ENCODE measurements around the gene CAB39. TPM values are rescaled to one million over a fixed set of nuclear protein-coding genes. Genes with fewer than 3 reads are reported as not detected.

CAB39 gene
- total RNA-seq, 1 experiment from 2014 or later = 39.9 TPM

GRCh38 chr2:230862292-230862691 lies 149.7 kb downstream of the CAB39 start:
- ChIA-PET CTCF (no interaction called here), POLR2A (no interaction called here)
- no peak overlapping the region for H3K27ac ChIP-seq (ENCODE audit: low read length)
- intact Hi-C loops (cut with micrococcal nuclease; ENCODE audit: unreplicated experiment) = no loop called here
- H3K36me3 ChIP-seq (ENCODE audit: control insufficient read depth, insufficient read depth, low read length) = peaks cover 3% of the 10 kb centered on the region; the same call in 1 of the 2 replicates
- peaks cover 18% of the 10 kb centered on the region for H3K4me1 ChIP-seq (ENCODE audit: control insufficient read depth, insufficient read depth, low read length)
- TF ChIP-seq REST (IDR thresholded peaks at IDR 0.05; ENCODE audit: insufficient read depth in 1 of 2, low read depth in 2 of 2, low read length in 1 of 2) (no peak), SIN3A (IDR thresholded peaks at IDR 0.05; ENCODE audit: borderline replicate concordance, insufficient read depth, low read depth, low read length) (no peak), POLR2AphosphoS5 (IDR thresholded peaks at IDR 0.05; ENCODE audit: low read depth, low read length) (no peak), CTCF (IDR thresholded peaks at IDR 0.05) (no peak)
- peaks cover 7% of the 10 kb centered on the region for H3K27me3 ChIP-seq (ENCODE audit: control insufficient read depth, insufficient read depth, low read length)
- DNase-seq (ENCODE audit: low read depth, low spot score) = no peak
- H3K9me3 ChIP-seq (ENCODE audit: control insufficient read depth, insufficient read depth, low read depth, low read length) = no peaks in the 10 kb centered on the region
- ATAC-seq = no peak
- no peak overlapping the region for H3K4me3 ChIP-seq (ENCODE audit: low read depth in 2 of 2, low read length in 2 of 2)
- in situ Hi-C loops (cut with HindIII; ENCODE audit: low pct_unique_long_range_greater_than_20kb, low sequenced_read_pairs) = no loop called here
- BruUV-seq (replicated peaks) = no TSS peak

GRCh38 chr2:230863031-230863430 lies 150.4 kb downstream of the CAB39 start:
- no peak overlapping the region for H3K27ac ChIP-seq (ENCODE audit: low read length)
- intact Hi-C loops (cut with micrococcal nuclease; ENCODE audit: unreplicated experiment) (no loop called here), in situ Hi-C loops (cut with HindIII; ENCODE audit: low pct_unique_long_range_greater_than_20kb, low sequenced_read_pairs) (no loop called here)
- peaks cover 3% of the 10 kb centered on the region; the same call in 1 of the 2 replicates for H3K36me3 ChIP-seq (ENCODE audit: control insufficient read depth, insufficient read depth, low read length)
- H3K27me3 ChIP-seq (ENCODE audit: control insufficient read depth, insufficient read depth, low read length) = peaks cover 7% of the 10 kb centered on the region
- H3K4me3 ChIP-seq (ENCODE audit: low read depth in 2 of 2, low read length in 2 of 2) = no peak overlapping the region
- ATAC-seq = no peak
- H3K9me3 ChIP-seq (ENCODE audit: control insufficient read depth, insufficient read depth, low read depth, low read length) = no peaks in the 10 kb centered on the region
- POLR2A ChIA-PET = no interaction called here
- peaks cover 25% of the 10 kb centered on the region for H3K4me1 ChIP-seq (ENCODE audit: control insufficient read depth, insufficient read depth, low read length)
- DNase-seq (ENCODE audit: low read depth, low spot score) = no peak
- no peak for TF ChIP-seq CTCF (IDR thresholded peaks at IDR 0.05)
- no peak for TF ChIP-seq REST (IDR thresholded peaks at IDR 0.05; ENCODE audit: insufficient read depth in 1 of 2, low read depth in 2 of 2, low read length in 1 of 2)
- no peak for TF ChIP-seq SIN3A (IDR thresholded peaks at IDR 0.05; ENCODE audit: borderline replicate concordance, insufficient read depth, low read depth, low read length)
- TF ChIP-seq TCF7L2 (IDR thresholded peaks at IDR 0.05; ENCODE audit: low read depth, low read length) = no peak
- TF ChIP-seq POLR2AphosphoS5 (IDR thresholded peaks at IDR 0.05; ENCODE audit: low read depth, low read length) = no peak
- BruUV-seq (replicated peaks) = no TSS peak
- CTCF ChIA-PET = no interaction called here
